ENCODE measurements around the gene SUMO3.

Gene SUMO3

DNA sequence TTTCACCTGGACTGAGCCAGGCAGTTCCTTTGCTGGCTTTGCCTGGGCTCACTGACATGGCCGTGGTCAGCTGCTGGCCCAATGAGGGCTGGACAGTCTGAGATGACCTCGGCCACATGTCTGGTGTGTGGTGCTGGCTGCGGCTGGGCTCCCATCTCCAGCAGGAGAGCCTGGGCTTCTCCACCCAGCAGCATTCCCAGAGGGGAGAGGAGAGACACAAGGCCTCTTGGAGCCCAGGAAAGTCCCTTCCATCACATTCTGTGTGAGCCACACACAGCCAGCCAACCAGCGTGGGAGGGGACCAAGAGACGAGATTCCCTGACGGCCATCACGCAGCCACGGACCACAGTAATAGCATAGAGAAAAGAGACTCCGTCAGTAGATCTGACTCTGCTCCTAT, 21.1 kb upstream of the SUMO3 start:
- in situ Hi-C loops (cut with HindIII; ENCODE audit: low pct_ligation_motif_present, low sequenced_read_pairs): no loop called here
- no peak overlapping the region for H3K27ac ChIP-seq
- DNase-seq: no peak
- TF ChIP-seq, protein P1, sequence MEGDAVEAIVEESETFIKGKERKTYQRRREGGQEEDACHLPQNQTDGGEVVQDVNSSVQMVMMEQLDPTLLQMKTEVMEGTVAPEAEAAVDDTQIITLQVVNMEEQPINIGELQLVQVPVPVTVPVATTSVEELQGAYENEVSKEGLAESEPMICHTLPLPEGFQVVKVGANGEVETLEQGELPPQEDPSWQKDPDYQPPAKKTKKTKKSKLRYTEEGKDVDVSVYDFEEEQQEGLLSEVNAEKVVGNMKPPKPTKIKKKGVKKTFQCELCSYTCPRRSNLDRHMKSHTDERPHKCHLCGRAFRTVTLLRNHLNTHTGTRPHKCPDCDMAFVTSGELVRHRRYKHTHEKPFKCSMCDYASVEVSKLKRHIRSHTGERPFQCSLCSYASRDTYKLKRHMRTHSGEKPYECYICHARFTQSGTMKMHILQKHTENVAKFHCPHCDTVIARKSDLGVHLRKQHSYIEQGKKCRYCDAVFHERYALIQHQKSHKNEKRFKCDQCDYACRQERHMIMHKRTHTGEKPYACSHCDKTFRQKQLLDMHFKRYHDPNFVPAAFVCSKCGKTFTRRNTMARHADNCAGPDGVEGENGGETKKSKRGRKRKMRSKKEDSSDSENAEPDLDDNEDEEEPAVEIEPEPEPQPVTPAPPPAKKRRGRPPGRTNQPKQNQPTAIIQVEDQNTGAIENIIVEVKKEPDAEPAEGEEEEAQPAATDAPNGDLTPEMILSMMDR (IDR thresholded peaks at IDR 0.05; ENCODE audit: low read depth, low read length, missing control alignments): no peak
- no peaks in the 10 kb centered on the region for H3K36me3 ChIP-seq (replicated peaks)
- peaks cover 18% of the 10 kb centered on the region for H3K27me3 ChIP-seq (replicated peaks)
- no peak overlapping the region for H3K4me3 ChIP-seq (ENCODE audit: low read depth, low read length)

- Histone ChIP-seq H3K27me3 (replicated peaks) (peaks cover 15% of the 10 kb centered on the region), H3K36me3 (replicated peaks) (no peaks in the 10 kb centered on the region), H3K4me3 (ENCODE audit: low read depth, low read length) (no peak overlapping the region), H3K27ac (no peak overlapping the region)
- TF ChIP-seq, protein P1 (IDR thresholded peaks at IDR 0.05; ENCODE audit: low read depth, low read length, missing control alignments): no peak
- in situ Hi-C loops (cut with HindIII; ENCODE audit: low pct_ligation_motif_present, low sequenced_read_pairs): no loop called here
- DNase-seq: no peak
Measured at GRCh38 chr21:44838039-44838895, 20.4 kb upstream of the SUMO3 start.

GRCh38 chr21:44837537-44837936, 19.7 kb upstream of the SUMO3 start:
- TF ChIP-seq, protein P1 (IDR thresholded peaks at IDR 0.05; ENCODE audit: low read depth, low read length, missing control alignments): no peak
- H3K27me3 ChIP-seq (replicated peaks): peaks cover 10% of the 10 kb centered on the region
- H3K4me3 ChIP-seq (ENCODE audit: low read depth, low read length): no peak overlapping the region
- DNase-seq: no peak
- H3K27ac ChIP-seq: no peak overlapping the region
- H3K36me3 ChIP-seq (replicated peaks): no peaks in the 10 kb centered on the region
- in situ Hi-C loops (cut with HindIII; ENCODE audit: low pct_ligation_motif_present, low sequenced_read_pairs): no loop called here

DNA sequence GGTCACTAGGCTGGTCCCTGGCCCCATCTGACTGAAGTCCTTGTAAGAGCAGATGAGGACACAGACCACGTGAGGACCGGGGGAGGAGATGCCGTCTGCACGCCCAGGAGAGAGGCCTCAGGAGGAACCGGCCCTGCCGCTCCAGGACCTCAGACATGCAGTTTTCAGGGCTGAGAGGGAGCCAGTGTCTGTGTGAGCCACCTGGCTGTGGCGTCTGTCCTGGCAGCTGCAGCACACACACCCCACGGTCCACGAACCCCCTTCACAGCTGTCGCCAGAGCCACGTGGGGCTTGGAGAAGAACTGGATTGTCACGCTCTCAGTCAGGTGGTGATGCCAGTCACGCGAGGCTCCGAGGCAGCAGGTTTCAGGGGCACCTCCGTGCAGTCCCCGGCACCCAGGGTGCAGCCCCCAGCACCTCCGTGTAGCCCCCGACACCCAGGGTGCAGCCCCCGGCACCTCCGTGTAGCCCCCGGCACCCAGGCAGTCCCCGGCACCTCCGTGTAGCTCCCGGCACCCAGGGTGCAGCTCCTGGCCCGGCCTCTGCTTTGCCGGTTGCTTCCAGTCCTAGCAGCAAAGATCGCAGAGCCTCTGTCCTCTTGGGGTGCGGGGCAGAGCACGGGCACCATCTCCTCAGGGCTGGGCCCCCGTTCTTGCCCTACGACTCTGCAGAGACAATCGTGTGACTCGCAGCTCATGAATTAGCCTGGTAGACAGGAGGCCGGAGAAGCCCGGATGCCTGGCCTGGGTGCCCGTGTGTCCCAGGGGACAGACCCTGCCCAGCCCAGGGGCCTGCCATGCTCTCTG, 19.0 kb upstream of the SUMO3 start:
- H3K27me3 ChIP-seq (replicated peaks): peaks cover 6% of the 10 kb centered on the region
- no peak overlapping the region for H3K27ac ChIP-seq
- no peaks in the 10 kb centered on the region for H3K36me3 ChIP-seq (replicated peaks)
- DNase-seq: no peak
- TF ChIP-seq, protein P1 (IDR thresholded peaks at IDR 0.05; ENCODE audit: low read depth, low read length, missing control alignments): no peak
- in situ Hi-C loops (cut with HindIII; ENCODE audit: low pct_ligation_motif_present, low sequenced_read_pairs): no loop called here
- no peak overlapping the region for H3K4me3 ChIP-seq (ENCODE audit: low read depth, low read length)

DNA sequence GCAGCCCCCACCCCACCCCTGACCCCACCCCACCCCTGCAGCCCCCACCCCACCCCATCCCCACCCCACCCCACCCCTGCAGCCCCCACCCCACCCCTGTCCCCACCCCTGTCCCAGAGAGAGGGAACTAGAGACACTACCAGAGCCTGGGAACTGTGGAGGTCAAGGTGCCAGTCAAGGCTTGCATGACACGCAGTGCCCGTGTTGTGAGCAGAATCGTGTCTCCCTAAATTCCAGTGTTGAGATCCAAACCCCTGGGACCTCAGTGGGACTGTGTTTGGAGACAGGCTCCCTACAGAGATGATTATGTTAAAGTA, 18.4 kb upstream of the SUMO3 start:
- Histone ChIP-seq H3K36me3 (replicated peaks) (no peaks in the 10 kb centered on the region), H3K27me3 (replicated peaks) (peaks cover 3% of the 10 kb centered on the region), H3K4me3 (ENCODE audit: low read depth, low read length) (no peak overlapping the region), H3K27ac (no peak overlapping the region)
- in situ Hi-C loops (cut with HindIII; ENCODE audit: low pct_ligation_motif_present, low sequenced_read_pairs): no loop called here
- TF ChIP-seq, protein P1 (IDR thresholded peaks at IDR 0.05; ENCODE audit: low read depth, low read length, missing control alignments): no peak
- DNase-seq: no peak
